ENCODE measurements around the gene ZNF555. TPM values are rescaled to one million over a fixed set of nuclear protein-coding genes. Genes with fewer than 3 reads are reported as not detected.

ZNF555 gene
- total and polyA plus RNA-seq, 2 of the 13 experiments (the other 11 are each of a cell fraction or from before 2014, with no cell fraction given): 5.0 to 8.0 TPM

DNA sequence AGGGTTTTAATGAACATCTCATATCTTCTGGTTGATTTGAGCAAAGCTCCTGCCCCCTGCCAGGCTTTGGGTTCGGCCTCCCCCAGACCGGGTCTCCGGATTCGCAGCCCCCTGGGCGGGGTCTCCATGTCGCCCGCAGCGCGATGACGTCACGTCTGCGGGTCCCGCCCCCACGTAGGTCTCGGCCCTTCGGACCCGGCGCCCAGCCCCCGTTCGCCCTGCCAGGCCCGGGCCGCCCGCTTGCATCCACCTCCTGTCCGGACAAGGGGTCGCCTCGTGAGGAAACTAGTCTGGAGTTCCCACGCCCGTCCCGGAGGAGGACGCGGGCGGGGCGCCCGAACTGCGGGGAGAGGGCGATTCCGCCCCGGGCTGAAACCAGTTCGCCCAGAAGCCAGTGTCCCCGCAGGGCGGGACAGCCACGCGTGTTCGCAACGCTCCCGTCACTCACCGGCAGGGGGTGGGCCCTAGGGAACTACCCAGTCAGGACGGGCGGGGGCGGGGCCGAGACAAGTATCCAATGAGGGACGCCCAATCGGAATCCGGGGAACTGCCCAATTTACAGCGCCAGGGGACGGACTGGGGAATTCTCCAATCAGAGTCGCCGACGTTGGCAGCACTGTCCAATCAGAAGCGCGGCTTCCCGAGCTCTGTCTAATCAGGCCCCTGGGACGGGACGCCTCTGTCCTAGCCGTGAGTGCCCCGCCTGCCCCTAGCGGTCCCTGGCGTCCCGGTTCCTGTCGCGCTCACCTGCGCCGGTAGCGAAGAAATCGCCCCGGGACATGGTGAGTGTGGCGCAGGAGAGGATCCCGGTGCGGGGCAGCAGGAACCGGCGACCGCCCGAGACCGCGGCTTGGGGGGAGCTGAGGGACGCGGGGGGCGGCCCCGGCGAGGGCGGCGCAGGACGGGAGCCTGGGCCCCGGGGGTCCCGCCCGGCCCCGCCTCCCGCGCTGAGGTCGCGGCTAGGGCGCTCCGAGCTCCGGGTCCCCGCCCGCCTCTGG is at the start of gene ZNF555 (continued):
- no peak for TF ChIP-seq ZNF740 (CRISPR knock-in tag; IDR thresholded peaks at IDR 0.05)
- peak; percentile 62 for TF ChIP-seq DR1 (CRISPR knock-in tag; IDR thresholded peaks at IDR 0.05)
- peak; percentile 84; the same call in 1 of the 2 replicates for TF ChIP-seq ZNF598 (CRISPR knock-in tag; IDR thresholded peaks at IDR 0.05; ENCODE audit: borderline replicate concordance)
- 0 out of 2 replicates have a peak, but pooled peaks have one; percentile 6 for TF ChIP-seq ZNF546 (CRISPR knock-in tag; conservative IDR thresholded peaks at IDR 0.05)
- TF ChIP-seq SPEN (CRISPR knock-in tag; IDR thresholded peaks at IDR 0.05; ENCODE audit: low read depth): peak; percentile 56
- TF ChIP-seq ZNF652 (CRISPR knock-in tag; IDR thresholded peaks at IDR 0.05; ENCODE audit: borderline replicate concordance, low read depth): no peak
- TF ChIP-seq SRF (IDR thresholded peaks at IDR 0.05; ENCODE audit: low read depth, low read length): no peak
- TF ChIP-seq GPN1 (CRISPR knock-in tag; IDR thresholded peaks at IDR 0.05; ENCODE audit: borderline replicate concordance): no peak
- no peak for TF ChIP-seq NAIF1 (CRISPR knock-in tag; IDR thresholded peaks at IDR 0.05; ENCODE audit: borderline replicate concordance)
- 0 out of 2 replicates have a peak, but pooled peaks have one; percentile 5 for TF ChIP-seq MTA3 (CRISPR knock-in tag; IDR thresholded peaks at IDR 0.05)
- TF ChIP-seq YEATS2 (CRISPR knock-in tag; IDR thresholded peaks at IDR 0.05; ENCODE audit: borderline replicate concordance): peak; percentile 84; the same call in 1 of the 2 replicates
- TF ChIP-seq RFX1 (IDR thresholded peaks at IDR 0.05): no peak
- TF ChIP-seq, protein P1, sequence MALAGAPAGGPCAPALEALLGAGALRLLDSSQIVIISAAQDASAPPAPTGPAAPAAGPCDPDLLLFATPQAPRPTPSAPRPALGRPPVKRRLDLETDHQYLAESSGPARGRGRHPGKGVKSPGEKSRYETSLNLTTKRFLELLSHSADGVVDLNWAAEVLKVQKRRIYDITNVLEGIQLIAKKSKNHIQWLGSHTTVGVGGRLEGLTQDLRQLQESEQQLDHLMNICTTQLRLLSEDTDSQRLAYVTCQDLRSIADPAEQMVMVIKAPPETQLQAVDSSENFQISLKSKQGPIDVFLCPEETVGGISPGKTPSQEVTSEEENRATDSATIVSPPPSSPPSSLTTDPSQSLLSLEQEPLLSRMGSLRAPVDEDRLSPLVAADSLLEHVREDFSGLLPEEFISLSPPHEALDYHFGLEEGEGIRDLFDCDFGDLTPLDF (CRISPR knock-in tag; IDR thresholded peaks at IDR 0.05): no peak
- peak; percentile 49; the same call in 1 of the 2 replicates for TF ChIP-seq NRL (CRISPR knock-in tag; IDR thresholded peaks at IDR 0.05; ENCODE audit: borderline replicate concordance)
- peak; percentile 16; the same call in 1 of the 2 replicates for TF ChIP-seq IRF2 (CRISPR knock-in tag; IDR thresholded peaks at IDR 0.05)
- TF ChIP-seq, protein P2, sequence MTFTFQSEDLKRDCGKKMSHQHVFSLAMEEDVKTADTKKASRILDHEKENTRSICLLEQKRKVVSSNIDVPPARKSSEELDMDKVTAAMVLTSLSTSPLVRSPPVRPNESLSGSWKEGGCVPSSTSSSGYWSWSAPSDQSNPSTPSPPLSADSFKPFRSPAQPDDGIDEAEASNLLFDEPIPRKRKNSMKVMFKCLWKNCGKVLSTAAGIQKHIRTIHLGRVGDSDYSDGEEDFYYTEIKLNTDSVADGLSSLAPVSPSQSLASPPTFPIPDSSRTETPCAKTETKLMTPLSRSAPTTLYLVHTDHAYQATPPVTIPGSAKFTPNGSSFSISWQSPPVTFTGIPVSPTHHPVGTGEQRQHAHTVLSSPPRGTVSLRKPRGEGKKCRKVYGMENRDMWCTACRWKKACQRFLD (CRISPR knock-in tag; IDR thresholded peaks at IDR 0.05; ENCODE audit: borderline replicate concordance): peak; percentile 92; the same call in 1 of the 2 replicates
- TF ChIP-seq ZUFSP (CRISPR knock-in tag; IDR thresholded peaks at IDR 0.05; ENCODE audit: borderline replicate concordance): no peak
